Fibroblast of the aortic adventitia (primary cell): ENCODE data around the gene PTCD3. TPM values are rescaled to one million over a fixed set of nuclear protein-coding genes. Genes with fewer than 3 reads are reported as not detected.

Experiments used
- DNase-seq: peaks from one replicate; pipeline ENCODE4 v3.0.0-alpha.2; 2010; ENCODE audit warnings: low read depth
- H3K4me3 ChIP-seq: 2 replicates; pipeline ENCODE4 v1.5.1; 2011; ENCODE audit warnings: low read depth, mild to moderate bottlenecking, control low read depth, low read length, moderate library complexity
- CTCF ChIP-seq: IDR thresholded peaks from 2 replicates; pipeline ENCODE4 v1.5.1; 2011; ENCODE audit warnings: mild to moderate bottlenecking, low read length, control low read depth, inconsistent platforms; ENCODE audit not compliant: insufficient read depth
- total RNA-seq: library from RNA; depleted of rRNA; stranded (reverse); fragments of >200 nt; gene quantifications from 2 replicates; pipeline ENCODE4 v1.2.3, GENCODE V29; 2012; ENCODE audit warnings: low replicate concordance

Gene PTCD3
- total RNA-seq, 1 donor: 71.9 TPM

- TF ChIP-seq CTCF: no peak
- no peak for DNase-seq
- no peak overlapping the region for H3K4me3 ChIP-seq
Measured at GRCh38 chr2:86102157-86102556, 3.9 kb upstream of the PTCD3 start.

GRCh38 chr2:86105252-86105968 lies 625 bp upstream of the PTCD3 start, which contains the start of gene POLR1A:
TSS of gene POLR1A (minus strand) at chr2:86105886. CDS start at chr2:86105776, 110 bp downstream.
- peak; percentile 31 for TF ChIP-seq CTCF
- H3K4me3 ChIP-seq: peak within 1 kb of the TSS; percentile 100
- DNase-seq: peak; percentile 96

GRCh38 chr2:86107031-86107430 lies 996 bp downstream of the PTCD3 start:
- no peak for TF ChIP-seq CTCF
- no peak for DNase-seq
- peak overlapping the region; percentile 100 for H3K4me3 ChIP-seq

- TF ChIP-seq CTCF: no peak
- H3K4me3 ChIP-seq: no peak overlapping the region
- DNase-seq: no peak
Measured at GRCh38 chr2:86118130-86118529, 12.1 kb downstream of the PTCD3 start.

- no peak overlapping the region for H3K4me3 ChIP-seq
- no peak for TF ChIP-seq CTCF
- DNase-seq: no peak
Measured at GRCh38 chr2:86123328-86123925, 17.4 kb downstream of the PTCD3 start.

- H3K4me3 ChIP-seq: no peak overlapping the region
- no peak for TF ChIP-seq CTCF
- no peak for DNase-seq
Measured at GRCh38 chr2:86124683-86125082, 18.6 kb downstream of the PTCD3 start.
